HG02642 (cell line): ENCODE data around the gene GALR2.

ENCODE experiments used
- ATAC-seq: cut with Tn5 transposase; IDR thresholded peaks from one replicate; pipeline ENCODE4 v1.9.1; 2021; ENCODE audit warnings: mild to moderate bottlenecking; ENCODE audit not compliant: unreplicated experiment, poor library complexity

Gene GALR2

DNA sequence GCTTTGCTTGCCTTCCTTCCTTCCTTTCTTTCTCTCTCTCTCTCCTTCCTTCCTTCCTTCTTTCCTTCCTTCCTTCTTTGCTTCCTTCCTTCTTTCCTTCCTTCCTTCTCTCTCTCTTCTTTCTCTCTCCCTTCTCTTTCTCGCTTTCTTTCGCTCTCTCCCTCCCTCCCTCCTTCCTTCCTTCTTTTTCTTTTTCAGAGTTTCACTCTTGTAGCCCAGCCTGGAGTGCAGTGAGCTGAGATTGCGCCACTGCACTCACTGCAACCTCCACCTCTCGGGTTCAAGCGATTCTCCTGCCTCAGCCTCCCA, 48.6 kb downstream of the GALR2 start:
- ATAC-seq, result no peak

DNA sequence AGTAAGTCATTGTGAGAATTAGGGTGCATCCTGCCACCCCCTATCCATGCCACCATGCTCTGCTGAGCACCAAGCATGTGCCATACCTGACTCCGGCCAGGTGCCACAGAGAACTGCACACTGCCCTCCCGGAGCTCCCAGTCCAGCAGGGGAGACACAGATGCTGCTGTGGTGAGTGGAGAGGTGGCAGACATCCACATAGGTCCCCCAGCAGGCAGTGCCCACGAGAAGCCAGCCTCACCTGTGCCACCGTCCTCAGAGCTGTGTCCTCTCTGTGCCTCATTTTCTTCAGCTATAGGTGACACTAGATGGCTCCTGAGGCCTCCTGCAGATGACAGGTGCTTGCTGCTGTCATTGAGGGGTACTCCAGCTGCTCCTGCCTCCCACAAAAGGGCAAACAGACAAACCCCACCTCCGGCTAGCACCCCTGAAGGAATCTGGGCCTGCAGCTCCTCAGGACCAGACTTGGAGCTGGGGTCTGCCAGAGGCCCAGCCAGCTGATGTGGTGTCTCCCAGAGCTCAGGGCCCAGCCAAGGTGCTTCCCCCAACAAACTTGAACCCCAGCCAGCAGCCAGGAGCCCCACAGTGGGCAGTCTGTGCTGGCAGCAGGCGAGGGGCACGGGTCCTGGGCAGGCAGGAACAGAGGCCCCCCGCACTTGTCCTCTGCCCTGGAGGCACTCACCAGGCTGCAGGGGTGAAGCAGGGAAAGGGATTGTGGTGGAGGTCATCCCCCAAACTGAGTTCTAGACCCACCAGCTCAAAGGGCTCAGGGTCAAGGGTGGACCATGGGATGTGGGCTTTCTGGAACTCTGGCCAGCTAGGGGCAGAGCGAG, 49.4 kb downstream of the GALR2 start:
- no peak for ATAC-seq

DNA sequence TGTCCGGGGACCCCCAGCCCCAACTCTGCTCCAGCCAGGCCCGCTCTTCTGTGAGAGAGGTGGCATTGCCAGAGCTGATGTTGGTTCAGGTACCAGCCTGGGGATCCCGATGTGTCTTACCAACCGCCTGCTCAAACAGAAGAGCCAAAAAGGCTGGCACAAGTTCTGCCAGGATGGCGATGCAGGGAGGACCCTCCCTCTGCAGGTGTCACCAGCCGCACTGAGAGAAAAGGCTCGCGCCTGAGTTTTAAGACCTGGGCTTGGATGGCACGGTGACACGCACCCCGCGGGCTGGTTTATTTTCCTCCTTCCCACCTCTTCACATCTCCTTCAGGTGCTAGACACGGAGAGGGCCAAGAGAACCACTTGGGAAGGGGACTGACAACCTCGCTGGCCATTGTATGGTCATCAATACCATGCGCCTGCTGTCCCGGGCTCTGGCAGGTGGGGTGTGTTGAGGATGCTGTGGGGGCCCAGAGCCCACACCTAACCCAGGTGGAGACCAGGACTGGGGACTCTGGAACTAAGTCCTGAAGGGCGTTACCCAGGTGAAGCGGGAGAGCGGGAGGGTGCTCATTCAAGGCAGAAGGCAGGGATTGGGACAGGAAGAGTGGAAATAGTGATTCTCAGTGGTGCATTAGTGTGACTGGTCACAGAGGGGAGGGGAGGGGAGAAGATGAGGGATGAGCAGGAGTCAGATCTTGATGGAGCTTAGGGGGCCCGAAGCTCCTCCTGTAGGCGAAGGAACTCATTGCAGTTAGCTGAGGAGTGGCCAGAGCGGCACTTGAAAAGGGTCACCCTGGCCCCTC, 50.2 kb downstream of the GALR2 start:
- ATAC-seq, result no peak

DNA sequence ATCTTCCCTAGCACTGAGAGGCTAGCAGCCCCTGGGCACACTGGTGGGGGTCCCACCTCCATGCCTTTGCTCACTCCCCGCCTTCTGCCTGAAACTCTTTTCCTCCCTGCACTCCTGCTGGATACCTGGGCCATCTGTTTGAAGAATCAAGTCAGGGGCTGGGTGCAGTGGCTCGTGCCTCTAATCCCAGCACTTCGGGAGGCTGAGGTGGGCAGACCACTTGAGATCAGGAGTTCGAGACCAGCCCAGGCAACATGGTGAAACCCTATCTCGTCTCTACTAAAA, 50.8 kb downstream of the GALR2 start:
- no peak for ATAC-seq

DNA sequence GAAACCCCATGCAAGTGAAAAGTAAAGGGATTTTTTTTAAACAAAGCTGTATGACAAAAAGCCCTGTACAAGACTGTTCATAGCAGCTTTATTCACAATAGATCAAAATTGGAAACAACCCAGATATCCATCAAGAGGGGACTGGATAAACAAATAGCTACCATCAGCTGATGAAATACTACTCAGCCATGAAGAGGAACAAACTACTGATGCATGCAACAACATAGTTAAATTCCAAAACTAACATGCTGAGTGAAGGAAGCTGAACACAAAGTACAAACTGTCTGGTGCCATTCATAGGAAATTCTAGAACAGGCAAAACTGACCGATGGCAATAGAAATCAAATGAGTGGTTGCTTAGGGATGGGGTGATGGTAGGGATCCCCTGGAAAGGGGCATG, 51.3 kb downstream of the GALR2 start:
- no peak for ATAC-seq
